Lower leg skin (tissue), 3 donors: ENCODE results near the gene FATE1.

Experiments used
- CTCF ChIP-seq, 3 donors: fragments of 450-650 bp; IDR thresholded peaks; one replicate each; pipeline ENCODE4 v1.5.1; 2016; ENCODE audit warnings: antibody characterized with exemption in 3 of 3, mild to moderate bottlenecking in 3 of 3, moderate library complexity in 2 of 3
- POLR2A ChIP-seq, 2 donors: fragments of 450-650 bp; IDR thresholded peaks; one replicate each; pipeline ENCODE4 v1.6.1; 2016 to 2017; ENCODE audit warnings: antibody characterized with exemption in 2 of 2, mild to moderate bottlenecking in 1 of 2, moderate library complexity in 1 of 2

DNA sequence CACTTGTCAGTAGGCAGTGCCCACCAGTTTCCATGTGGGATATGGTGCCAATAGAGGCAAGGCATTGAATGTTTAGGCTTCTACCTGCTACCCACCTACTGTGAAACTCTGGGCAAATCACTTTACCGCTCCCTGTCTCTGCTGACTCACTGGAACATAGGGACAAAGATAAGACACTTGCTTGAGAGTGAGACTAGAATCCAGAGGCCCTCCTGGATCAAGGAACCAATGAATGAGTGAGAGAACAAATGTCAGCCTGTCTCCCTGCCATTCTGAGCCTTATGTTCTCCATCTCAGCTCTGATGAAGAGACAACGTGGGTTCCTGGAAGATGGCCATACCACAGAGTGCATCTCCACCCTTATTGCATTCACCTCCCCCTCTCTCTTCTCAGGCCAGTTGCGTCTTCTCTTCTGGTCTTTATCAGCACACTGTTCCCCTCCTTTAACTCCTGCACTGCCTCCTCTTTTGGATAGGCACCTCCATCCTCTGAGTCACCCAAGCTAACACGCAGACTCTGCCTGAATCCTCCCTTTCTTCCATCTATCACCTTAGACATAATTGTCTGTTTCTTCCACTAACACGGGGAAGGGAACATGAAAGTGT is 35.9 kb upstream of the FATE1 start:
- no peak for TF ChIP-seq CTCF (IDR thresholded peaks at IDR 0.05)
- TF ChIP-seq POLR2A (IDR thresholded peaks at IDR 0.05) = no peak
